ENCODE measurements around the gene CCNDBP1.

- TF ChIP-seq TCF12 (IDR thresholded peaks at IDR 0.05; ENCODE audit: low read depth, low read length), result no peak
- TF ChIP-seq CTCF (IDR thresholded peaks at IDR 0.05; ENCODE audit: control extremely low read depth in 1 of 3, insufficient read depth in 1 of 3, low read depth in 1 of 3, low read length in 3 of 3), result no peak
- TF ChIP-seq JUND (IDR thresholded peaks at IDR 0.05; ENCODE audit: low read length), result no peak
- TF ChIP-seq EP300 (IDR thresholded peaks at IDR 0.05; ENCODE audit: borderline replicate concordance in 1 of 2, low read depth in 2 of 2, low read length in 2 of 2), result no peak
- TF ChIP-seq PHF8 (conservative IDR thresholded peaks at IDR 0.05; ENCODE audit: low read depth, low read length), result no peak
- TF ChIP-seq RBBP5 (IDR thresholded peaks at IDR 0.05; ENCODE audit: borderline replicate concordance, low read depth, low read length), result no peak
- TF ChIP-seq ATF3 (IDR thresholded peaks at IDR 0.05; ENCODE audit: insufficient read depth, low read depth, low read length), result no peak
Observed at GRCh38 chr15:43235536-43235935, 50.3 kb downstream of the CCNDBP1 start.

All from H1 (cell line).